ENCODE measurements around the gene KLHL13. TPM values are rescaled to one million over a fixed set of nuclear protein-coding genes. Genes with fewer than 3 reads are reported as not detected.

Gene KLHL13
- total and polyA plus RNA-seq, 2 of the 8 experiments (the other 6 are each of a cell fraction or from before 2014, with no cell fraction given): 6.4 to 12.8 TPM

DNA sequence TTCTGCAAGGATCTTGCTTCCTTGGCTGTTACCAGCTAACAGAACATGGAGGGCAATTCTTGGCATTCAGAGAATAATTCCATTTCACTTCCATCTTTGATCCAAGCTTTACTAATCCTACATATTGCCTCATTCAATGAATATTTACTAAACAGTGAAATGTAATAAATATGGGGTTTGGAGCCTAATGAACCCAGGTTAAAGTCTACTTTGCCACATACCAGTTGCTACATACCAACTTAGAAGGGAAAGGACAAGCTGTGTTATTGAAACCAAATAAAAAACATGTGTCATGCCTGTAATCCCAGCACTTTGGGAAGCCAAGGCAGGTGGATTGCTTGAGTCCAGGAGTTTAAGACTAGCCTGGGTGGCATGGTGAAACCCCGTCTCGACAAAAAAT is 265.6 kb downstream of the KLHL13 start (continued):
- TF ChIP-seq, protein P1, sequence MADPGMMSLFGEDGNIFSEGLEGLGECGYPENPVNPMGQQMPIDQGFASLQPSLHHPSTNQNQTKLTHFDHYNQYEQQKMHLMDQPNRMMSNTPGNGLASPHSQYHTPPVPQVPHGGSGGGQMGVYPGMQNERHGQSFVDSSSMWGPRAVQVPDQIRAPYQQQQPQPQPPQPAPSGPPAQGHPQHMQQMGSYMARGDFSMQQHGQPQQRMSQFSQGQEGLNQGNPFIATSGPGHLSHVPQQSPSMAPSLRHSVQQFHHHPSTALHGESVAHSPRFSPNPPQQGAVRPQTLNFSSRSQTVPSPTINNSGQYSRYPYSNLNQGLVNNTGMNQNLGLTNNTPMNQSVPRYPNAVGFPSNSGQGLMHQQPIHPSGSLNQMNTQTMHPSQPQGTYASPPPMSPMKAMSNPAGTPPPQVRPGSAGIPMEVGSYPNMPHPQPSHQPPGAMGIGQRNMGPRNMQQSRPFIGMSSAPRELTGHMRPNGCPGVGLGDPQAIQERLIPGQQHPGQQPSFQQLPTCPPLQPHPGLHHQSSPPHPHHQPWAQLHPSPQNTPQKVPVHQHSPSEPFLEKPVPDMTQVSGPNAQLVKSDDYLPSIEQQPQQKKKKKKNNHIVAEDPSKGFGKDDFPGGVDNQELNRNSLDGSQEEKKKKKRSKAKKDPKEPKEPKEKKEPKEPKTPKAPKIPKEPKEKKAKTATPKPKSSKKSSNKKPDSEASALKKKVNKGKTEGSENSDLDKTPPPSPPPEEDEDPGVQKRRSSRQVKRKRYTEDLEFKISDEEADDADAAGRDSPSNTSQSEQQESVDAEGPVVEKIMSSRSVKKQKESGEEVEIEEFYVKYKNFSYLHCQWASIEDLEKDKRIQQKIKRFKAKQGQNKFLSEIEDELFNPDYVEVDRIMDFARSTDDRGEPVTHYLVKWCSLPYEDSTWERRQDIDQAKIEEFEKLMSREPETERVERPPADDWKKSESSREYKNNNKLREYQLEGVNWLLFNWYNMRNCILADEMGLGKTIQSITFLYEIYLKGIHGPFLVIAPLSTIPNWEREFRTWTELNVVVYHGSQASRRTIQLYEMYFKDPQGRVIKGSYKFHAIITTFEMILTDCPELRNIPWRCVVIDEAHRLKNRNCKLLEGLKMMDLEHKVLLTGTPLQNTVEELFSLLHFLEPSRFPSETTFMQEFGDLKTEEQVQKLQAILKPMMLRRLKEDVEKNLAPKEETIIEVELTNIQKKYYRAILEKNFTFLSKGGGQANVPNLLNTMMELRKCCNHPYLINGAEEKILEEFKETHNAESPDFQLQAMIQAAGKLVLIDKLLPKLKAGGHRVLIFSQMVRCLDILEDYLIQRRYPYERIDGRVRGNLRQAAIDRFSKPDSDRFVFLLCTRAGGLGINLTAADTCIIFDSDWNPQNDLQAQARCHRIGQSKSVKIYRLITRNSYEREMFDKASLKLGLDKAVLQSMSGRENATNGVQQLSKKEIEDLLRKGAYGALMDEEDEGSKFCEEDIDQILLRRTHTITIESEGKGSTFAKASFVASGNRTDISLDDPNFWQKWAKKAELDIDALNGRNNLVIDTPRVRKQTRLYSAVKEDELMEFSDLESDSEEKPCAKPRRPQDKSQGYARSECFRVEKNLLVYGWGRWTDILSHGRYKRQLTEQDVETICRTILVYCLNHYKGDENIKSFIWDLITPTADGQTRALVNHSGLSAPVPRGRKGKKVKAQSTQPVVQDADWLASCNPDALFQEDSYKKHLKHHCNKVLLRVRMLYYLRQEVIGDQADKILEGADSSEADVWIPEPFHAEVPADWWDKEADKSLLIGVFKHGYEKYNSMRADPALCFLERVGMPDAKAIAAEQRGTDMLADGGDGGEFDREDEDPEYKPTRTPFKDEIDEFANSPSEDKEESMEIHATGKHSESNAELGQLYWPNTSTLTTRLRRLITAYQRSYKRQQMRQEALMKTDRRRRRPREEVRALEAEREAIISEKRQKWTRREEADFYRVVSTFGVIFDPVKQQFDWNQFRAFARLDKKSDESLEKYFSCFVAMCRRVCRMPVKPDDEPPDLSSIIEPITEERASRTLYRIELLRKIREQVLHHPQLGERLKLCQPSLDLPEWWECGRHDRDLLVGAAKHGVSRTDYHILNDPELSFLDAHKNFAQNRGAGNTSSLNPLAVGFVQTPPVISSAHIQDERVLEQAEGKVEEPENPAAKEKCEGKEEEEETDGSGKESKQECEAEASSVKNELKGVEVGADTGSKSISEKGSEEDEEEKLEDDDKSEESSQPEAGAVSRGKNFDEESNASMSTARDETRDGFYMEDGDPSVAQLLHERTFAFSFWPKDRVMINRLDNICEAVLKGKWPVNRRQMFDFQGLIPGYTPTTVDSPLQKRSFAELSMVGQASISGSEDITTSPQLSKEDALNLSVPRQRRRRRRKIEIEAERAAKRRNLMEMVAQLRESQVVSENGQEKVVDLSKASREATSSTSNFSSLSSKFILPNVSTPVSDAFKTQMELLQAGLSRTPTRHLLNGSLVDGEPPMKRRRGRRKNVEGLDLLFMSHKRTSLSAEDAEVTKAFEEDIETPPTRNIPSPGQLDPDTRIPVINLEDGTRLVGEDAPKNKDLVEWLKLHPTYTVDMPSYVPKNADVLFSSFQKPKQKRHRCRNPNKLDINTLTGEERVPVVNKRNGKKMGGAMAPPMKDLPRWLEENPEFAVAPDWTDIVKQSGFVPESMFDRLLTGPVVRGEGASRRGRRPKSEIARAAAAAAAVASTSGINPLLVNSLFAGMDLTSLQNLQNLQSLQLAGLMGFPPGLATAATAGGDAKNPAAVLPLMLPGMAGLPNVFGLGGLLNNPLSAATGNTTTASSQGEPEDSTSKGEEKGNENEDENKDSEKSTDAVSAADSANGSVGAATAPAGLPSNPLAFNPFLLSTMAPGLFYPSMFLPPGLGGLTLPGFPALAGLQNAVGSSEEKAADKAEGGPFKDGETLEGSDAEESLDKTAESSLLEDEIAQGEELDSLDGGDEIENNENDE (IDR thresholded peaks at IDR 0.05; ENCODE audit: insufficient replicate concordance, low read length): no peak
- no peak for TF ChIP-seq BRCA1 (IDR thresholded peaks at IDR 0.05; ENCODE audit: low read depth, low read length)
- TF ChIP-seq TEAD4 (IDR thresholded peaks at IDR 0.05; ENCODE audit: low read depth, low read length): no peak
- no peak for TF ChIP-seq SP1 (IDR thresholded peaks at IDR 0.05; ENCODE audit: low read depth, low read length)
- TF ChIP-seq SIN3A (conservative IDR thresholded peaks at IDR 0.05 in 1 of 2, IDR thresholded peaks at IDR 0.05 in 1 of 2; ENCODE audit: low read depth in 1 of 2, low read length in 2 of 2): no peak
- TF ChIP-seq RAD21 (IDR thresholded peaks at IDR 0.05 in 1 of 2, conservative IDR thresholded peaks at IDR 0.05 in 1 of 2; ENCODE audit: low read depth in 2 of 2, low read length in 2 of 2): no peak
- TF ChIP-seq KDM1A (IDR thresholded peaks at IDR 0.05; ENCODE audit: borderline replicate concordance, low read length): no peak
- TF ChIP-seq FOSL1 (IDR thresholded peaks at IDR 0.05; ENCODE audit: insufficient read depth, low read depth, low read length): no peak
- TF ChIP-seq SP4 (IDR thresholded peaks at IDR 0.05; ENCODE audit: low read length): no peak
- TF ChIP-seq JUN (IDR thresholded peaks at IDR 0.05; ENCODE audit: low read depth, low read length): no peak
- no peak for TF ChIP-seq ASH2L (IDR thresholded peaks at IDR 0.05; ENCODE audit: low read length)
- no peak for TF ChIP-seq RXRA (IDR thresholded peaks at IDR 0.05; ENCODE audit: insufficient read depth, low read depth, low read length)

Data from H1 (cell line).